Measurements from ENCODE around the gene DAAM1. TPM values are rescaled to one million over a fixed set of nuclear protein-coding genes. Genes with fewer than 3 reads are reported as not detected.

Gene DAAM1
- polyA plus RNA-seq, 3 donors from 2014 or later = 7.3 to 14.2 (median 12.1) TPM

GRCh38 chr14:59330455-59330854, 142.0 kb downstream of the DAAM1 start:
- peaks cover 32 to 47% (median 35%) of the 10 kb centered on the region in 3 donors for H3K36me3 Mint-ChIP-seq
- H3K27ac Mint-ChIP-seq = peak overlapping the region in 3 of 6 donors; percentile 3 to 89 (median 47)
- peaks cover 0 to 13% of the 10 kb centered on the region in 2 donors for H3K4me1 Mint-ChIP-seq
- peak in 1 of 3 donors; percentile 30 for DNase-seq
- no peaks in the 10 kb centered on the region for H3K27me3 Mint-ChIP-seq (ENCODE audit: low read depth in 3 of 3)
- peak overlapping the region in 1 of 5 donors; percentile 9 for H3K4me3 Mint-ChIP-seq
- H3K9me3 Mint-ChIP-seq = no peaks in the 10 kb centered on the region

GRCh38 chr14:59331217-59331616, 142.8 kb downstream of the DAAM1 start:
- Mint-ChIP-seq H3K27ac (no peak overlapping the region), H3K36me3 (peaks cover 32 to 40% (median 35%) of the 10 kb centered on the region in 3 donors), H3K4me3 (no peak overlapping the region), H3K4me1 (peaks cover 0 to 13% of the 10 kb centered on the region in 2 donors), H3K9me3 (no peaks in the 10 kb centered on the region), H3K27me3 (ENCODE audit: low read depth in 3 of 3) (no peaks in the 10 kb centered on the region)
- no peak for DNase-seq

- H3K27ac Mint-ChIP-seq = no peak overlapping the region
- no peaks in the 10 kb centered on the region for H3K9me3 Mint-ChIP-seq
- peaks cover 27 to 37% (median 35%) of the 10 kb centered on the region in 3 donors for H3K36me3 Mint-ChIP-seq
- no peaks in the 10 kb centered on the region for H3K27me3 Mint-ChIP-seq (ENCODE audit: low read depth in 3 of 3)
- peaks cover 0 to 13% of the 10 kb centered on the region in 2 donors for H3K4me1 Mint-ChIP-seq
- H3K4me3 Mint-ChIP-seq = no peak overlapping the region
- no peak for DNase-seq
Measured at GRCh38 chr14:59332727-59333126, 144.3 kb downstream of the DAAM1 start.

DNA sequence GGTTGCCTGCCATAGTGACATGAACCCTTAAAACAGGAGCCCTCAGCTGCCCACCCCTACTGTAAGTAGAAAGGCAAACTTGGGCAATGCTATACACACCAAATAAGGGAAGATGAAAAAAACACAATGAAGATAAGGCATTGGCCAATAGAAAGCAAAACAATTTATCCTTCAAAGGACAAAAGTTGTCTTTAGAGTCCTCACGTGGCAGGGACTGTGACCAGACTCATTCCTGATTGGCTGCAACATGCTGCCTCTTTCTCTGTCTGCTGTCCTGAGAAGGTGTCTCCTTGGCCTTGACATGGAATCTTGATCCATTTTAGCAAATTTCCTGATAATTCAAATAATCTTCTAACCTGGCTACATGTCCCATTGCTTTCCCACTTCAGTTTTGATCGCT, 144.8 kb downstream of the DAAM1 start:
- no peak for DNase-seq
- Mint-ChIP-seq H3K4me3 (no peak overlapping the region), H3K9me3 (no peaks in the 10 kb centered on the region), H3K27ac (no peak overlapping the region), H3K27me3 (ENCODE audit: low read depth in 3 of 3) (no peaks in the 10 kb centered on the region), H3K36me3 (peaks cover 24 to 39% (median 38%) of the 10 kb centered on the region in 3 donors), H3K4me1 (peaks cover 0 to 13% of the 10 kb centered on the region in 2 donors)

GRCh38 chr14:59333668-59334067, 145.2 kb downstream of the DAAM1 start:
- Mint-ChIP-seq H3K27ac (no peak overlapping the region), H3K9me3 (no peaks in the 10 kb centered on the region), H3K36me3 (peaks cover 24 to 40% (median 37%) of the 10 kb centered on the region in 3 donors), H3K27me3 (ENCODE audit: low read depth in 3 of 3) (no peaks in the 10 kb centered on the region), H3K4me3 (no peak overlapping the region), H3K4me1 (peaks cover 0 to 13% of the 10 kb centered on the region in 2 donors)
- DNase-seq = no peak

- Mint-ChIP-seq H3K36me3 (peaks cover 24 to 39% (median 31%) of the 10 kb centered on the region in 3 donors), H3K27me3 (ENCODE audit: low read depth in 3 of 3) (no peaks in the 10 kb centered on the region), H3K4me3 (no peak overlapping the region), H3K27ac (no peak overlapping the region), H3K9me3 (no peaks in the 10 kb centered on the region), H3K4me1 (peaks cover 0 to 9% of the 10 kb centered on the region in 2 donors)
- no peak for DNase-seq
Measured at GRCh38 chr14:59334253-59334652, 145.8 kb downstream of the DAAM1 start.

- H3K4me3 Mint-ChIP-seq = no peak overlapping the region
- no peak for DNase-seq
- no peaks in the 10 kb centered on the region for H3K4me1 Mint-ChIP-seq
- no peak overlapping the region for H3K27ac Mint-ChIP-seq
- no peaks in the 10 kb centered on the region for H3K9me3 Mint-ChIP-seq
- H3K27me3 Mint-ChIP-seq (ENCODE audit: low read depth in 3 of 3) = no peaks in the 10 kb centered on the region
- peaks cover 28 to 51% (median 41%) of the 10 kb centered on the region in 3 donors for H3K36me3 Mint-ChIP-seq
Measured at GRCh38 chr14:59336098-59336497, 147.6 kb downstream of the DAAM1 start.

DNA sequence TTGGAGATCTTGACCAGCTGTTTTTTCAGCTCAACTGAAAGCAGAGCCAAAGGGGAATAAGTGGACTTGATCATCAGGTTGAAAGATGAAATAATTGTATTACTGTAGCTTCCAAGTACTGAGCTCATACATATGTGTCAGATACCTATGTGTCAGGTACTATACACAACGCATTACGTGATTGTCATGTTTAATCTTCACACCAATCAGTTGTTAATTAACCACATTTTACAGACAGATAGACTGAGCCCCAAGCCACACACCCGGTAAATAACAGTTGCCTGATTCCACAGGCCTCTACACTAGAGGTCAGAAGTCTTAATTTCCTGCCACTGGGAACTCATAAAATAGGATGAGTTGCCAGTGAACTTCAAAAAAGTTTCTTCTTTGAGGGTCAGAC, 148.2 kb downstream of the DAAM1 start:
- Mint-ChIP-seq H3K4me3 (no peak overlapping the region), H3K4me1 (no peaks in the 10 kb centered on the region), H3K27ac (no peak overlapping the region), H3K9me3 (no peaks in the 10 kb centered on the region), H3K36me3 (peaks cover 32 to 56% (median 46%) of the 10 kb centered on the region in 3 donors), H3K27me3 (ENCODE audit: low read depth in 3 of 3) (no peaks in the 10 kb centered on the region)
- no peak for DNase-seq

- H3K27me3 Mint-ChIP-seq (ENCODE audit: low read depth in 3 of 3) = no peaks in the 10 kb centered on the region
- no peak overlapping the region for H3K27ac Mint-ChIP-seq
- DNase-seq = no peak
- no peaks in the 10 kb centered on the region for H3K4me1 Mint-ChIP-seq
- H3K36me3 Mint-ChIP-seq = peaks cover 28 to 52% (median 42%) of the 10 kb centered on the region in 3 donors
- H3K4me3 Mint-ChIP-seq = no peak overlapping the region
- H3K9me3 Mint-ChIP-seq = no peaks in the 10 kb centered on the region
Measured at GRCh38 chr14:59337141-59337611, 148.7 kb downstream of the DAAM1 start.

DNA sequence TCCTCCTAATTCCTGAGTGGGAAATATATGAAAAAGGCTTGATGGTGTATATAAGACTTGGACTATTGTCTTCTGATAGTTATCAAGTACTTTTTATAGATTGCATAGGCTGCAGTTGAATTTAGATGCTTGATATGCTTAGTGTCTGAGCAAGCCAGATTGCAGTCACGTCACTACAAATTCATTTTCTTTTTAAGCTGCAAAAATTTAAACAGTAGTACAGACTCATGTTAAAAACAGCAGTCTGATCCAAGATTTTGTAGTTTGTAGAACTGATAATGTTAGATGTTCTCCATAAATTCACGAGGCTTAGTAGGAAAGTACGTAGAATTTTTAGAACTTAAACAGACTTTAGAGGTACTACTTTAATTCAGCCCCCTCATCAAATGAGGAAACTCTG, 150.3 kb downstream of the DAAM1 start:
- Mint-ChIP-seq H3K9me3 (no peaks in the 10 kb centered on the region), H3K36me3 (peaks cover 22 to 52% (median 39%) of the 10 kb centered on the region in 3 donors), H3K27ac (no peak overlapping the region), H3K27me3 (ENCODE audit: low read depth in 3 of 3) (no peaks in the 10 kb centered on the region), H3K4me3 (no peak overlapping the region), H3K4me1 (no peaks in the 10 kb centered on the region)
- no peak for DNase-seq

- DNase-seq = no peak
- Mint-ChIP-seq H3K36me3 (peaks cover 19 to 50% (median 36%) of the 10 kb centered on the region in 3 donors), H3K9me3 (no peaks in the 10 kb centered on the region), H3K27me3 (ENCODE audit: low read depth in 3 of 3) (no peaks in the 10 kb centered on the region), H3K27ac (no peak overlapping the region), H3K4me3 (no peak overlapping the region), H3K4me1 (no peaks in the 10 kb centered on the region)
Measured at GRCh38 chr14:59339524-59340330, 151.3 kb downstream of the DAAM1 start.

DNA sequence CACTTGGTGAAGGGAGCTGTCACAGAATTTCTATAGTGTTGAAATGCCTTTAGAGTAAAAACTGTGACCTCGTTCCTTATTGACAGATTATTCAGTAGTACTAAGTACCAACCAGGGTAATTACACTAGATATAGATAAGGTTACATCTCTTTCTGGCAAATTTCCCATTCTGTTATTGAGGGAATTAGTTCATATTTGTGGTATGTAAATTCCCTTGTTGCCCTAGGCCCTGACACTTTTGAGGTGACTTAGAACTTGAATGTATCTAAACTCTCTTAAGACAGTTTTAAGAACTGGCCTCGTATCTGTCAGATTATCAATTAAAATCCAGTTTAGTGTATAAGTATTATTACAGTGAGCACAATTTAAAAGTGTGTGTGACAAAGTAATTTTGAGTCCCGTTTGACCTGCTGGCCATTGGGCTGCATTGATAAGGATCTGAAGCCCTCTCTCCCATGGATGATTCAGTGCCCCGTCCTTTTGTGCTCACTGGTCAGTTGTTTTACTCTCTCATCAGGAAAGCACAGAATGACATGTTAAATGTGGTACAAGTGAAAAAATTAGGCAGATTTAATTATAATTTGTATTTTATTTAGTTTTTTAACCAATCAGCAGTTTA, 153.5 kb downstream of the DAAM1 start:
- H3K36me3 Mint-ChIP-seq = peaks cover 16 to 47% (median 45%) of the 10 kb centered on the region in 3 donors
- no peak overlapping the region for H3K27ac Mint-ChIP-seq
- H3K27me3 Mint-ChIP-seq (ENCODE audit: low read depth in 3 of 3) = no peaks in the 10 kb centered on the region
- no peaks in the 10 kb centered on the region for H3K4me1 Mint-ChIP-seq
- H3K4me3 Mint-ChIP-seq = no peak overlapping the region
- DNase-seq = no peak
- no peaks in the 10 kb centered on the region for H3K9me3 Mint-ChIP-seq

DNA sequence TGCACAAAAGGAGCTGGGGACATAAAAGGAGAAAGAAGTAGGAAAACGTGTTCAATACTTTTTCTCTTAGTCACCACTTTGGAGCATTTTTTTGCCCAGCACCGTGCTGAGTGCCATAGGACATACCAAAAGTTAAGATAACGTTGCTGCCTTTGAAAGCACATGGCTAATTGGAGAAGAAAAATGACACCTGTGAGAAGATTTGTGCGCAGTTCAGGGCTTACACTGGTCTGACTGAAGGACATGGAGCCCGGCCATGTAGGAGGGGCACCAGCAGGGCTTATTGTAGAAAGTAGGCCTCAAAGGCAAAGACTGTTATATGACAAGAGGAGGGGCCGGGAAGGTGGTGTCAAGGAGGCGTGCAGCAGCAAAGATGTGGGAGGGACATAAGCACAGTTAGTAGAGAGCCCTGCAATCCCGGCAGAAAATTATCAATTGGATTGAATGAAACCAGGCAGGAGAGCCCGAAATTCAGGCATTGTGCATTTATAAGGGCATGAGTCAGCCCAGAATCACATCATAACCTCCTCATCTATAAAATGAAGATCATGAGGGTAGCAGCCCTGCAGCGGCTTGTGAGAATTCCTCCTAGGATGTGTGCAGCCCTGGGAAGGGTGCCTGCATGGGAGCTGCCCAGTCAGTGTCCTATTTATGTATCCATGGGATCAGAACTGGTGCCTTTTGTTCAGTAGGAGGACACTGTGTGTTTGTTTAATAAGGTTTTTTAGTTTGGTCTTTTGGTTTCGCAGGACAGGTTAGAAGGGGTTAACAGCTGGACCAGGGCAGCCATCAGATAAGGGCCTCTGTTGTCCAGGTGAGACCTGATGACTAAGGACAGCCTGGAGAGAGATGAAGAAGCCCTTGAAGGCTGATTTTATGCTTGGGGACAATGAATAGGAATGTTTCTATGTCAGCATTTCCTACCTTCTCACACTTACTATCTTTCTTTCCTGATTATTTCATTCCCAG, 154.3 kb downstream of the DAAM1 start:
- DNase-seq = no peak
- H3K36me3 Mint-ChIP-seq = peaks cover 21 to 53% (median 45%) of the 10 kb centered on the region in 3 donors
- no peak overlapping the region for H3K4me3 Mint-ChIP-seq
- H3K9me3 Mint-ChIP-seq = no peaks in the 10 kb centered on the region
- no peaks in the 10 kb centered on the region for H3K27me3 Mint-ChIP-seq (ENCODE audit: low read depth in 3 of 3)
- no peaks in the 10 kb centered on the region for H3K4me1 Mint-ChIP-seq
- no peak overlapping the region for H3K27ac Mint-ChIP-seq

Data from immature natural killer cell (primary cell).